BJ (cell line): ENCODE results near the gene OSGIN1. TPM values are rescaled to one million over a fixed set of nuclear protein-coding genes. Genes with fewer than 3 reads are reported as not detected.
A peak's percentile ranks its signal among the peaks of the same experiment; 100 is the strongest.

Source experiments
- CTCF ChIA-PET: fragments of 350-600 bp; formaldehyde crosslinking; extraction: SDS; loops from one replicate; lab custom pipeline; 2021; ENCODE audit warnings: antibody characterized with exemption, inconsistent platforms; lab: Yijun Ruan, JAX
- POLR2A ChIA-PET: fragments of 300-600 bp; sonication (Branson Sonifier 250); formaldehyde crosslinking; extraction: SDS; loops from one replicate; lab custom pipeline; 2021; ENCODE audit warnings: antibody characterized with exemption; lab: Charles Lee
- DNase-seq: peaks from one replicate; pipeline ENCODE4 v3.0.0-alpha.2; 2011; ENCODE audit warnings: low read depth
- H3K27me3 ChIP-seq: 2 replicates; pipeline ENCODE4 v1.6.0; 2011; ENCODE audit warnings: low read length; ENCODE audit not compliant: control insufficient read depth, insufficient read depth
- H3K36me3 ChIP-seq: 2 replicates; pipeline ENCODE4 v1.5.1; 2011; ENCODE audit warnings: low read length; ENCODE audit not compliant: control insufficient read depth, insufficient read depth
- H3K4me3 ChIP-seq: 2 replicates; pipeline ENCODE4 v1.5.1; 2011; ENCODE audit warnings: low read depth, mild to moderate bottlenecking, control low read depth, low read length
- polyA plus RNA-seq: library from polyadenylated mRNA; depleted of rRNA; stranded (reverse); fragments of >200 nt; gene quantifications from 2 replicates; pipeline ENCODE4 v1.2.3, GENCODE V29; 2011
- TF ChIP-seq, protein P1 (sequence below): IDR thresholded peaks from 2 replicates; pipeline ENCODE4 v1.5.1; 2011; ENCODE audit warnings: low read depth, mild to moderate bottlenecking, control low read depth, inconsistent platforms, low read length, moderate library complexity; ENCODE audit not compliant: insufficient read depth

OSGIN1 gene
- polyA plus RNA-seq, 1 experiment: 5.1 TPM

DNA sequence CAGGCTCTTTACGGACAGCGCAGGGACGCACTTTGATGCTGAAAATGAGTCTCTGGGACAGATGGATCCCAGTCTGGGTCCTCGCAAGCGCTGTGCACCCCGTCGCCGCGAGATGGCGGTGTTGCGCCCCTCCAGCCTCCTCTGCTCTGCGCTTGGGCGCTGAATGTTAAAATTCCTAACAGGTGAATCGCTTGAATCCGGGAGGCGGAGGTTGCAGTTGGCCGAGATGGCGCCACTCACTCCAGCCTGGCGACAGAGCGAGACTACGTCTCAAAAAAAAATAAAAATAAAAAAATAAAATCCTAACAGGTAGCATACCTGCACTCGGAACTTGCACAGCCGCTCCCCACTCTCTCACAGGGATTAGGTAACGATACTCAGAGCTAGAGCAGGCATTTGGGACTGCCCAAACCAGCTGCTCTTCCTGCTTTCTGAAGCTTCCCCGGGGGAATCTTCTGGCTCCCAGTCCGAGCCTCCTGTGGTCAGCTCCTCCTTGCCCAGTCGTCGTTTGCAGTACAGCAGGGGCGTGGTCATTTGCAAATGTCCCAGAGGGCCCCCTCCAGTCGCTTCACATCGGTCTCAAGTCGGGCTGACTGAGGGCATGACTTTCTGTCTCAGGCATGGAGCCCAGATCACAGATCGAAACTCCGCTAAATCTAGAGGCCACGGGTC lies 26.2 kb upstream of the OSGIN1 start:
- Histone ChIP-seq H3K36me3 (no peaks in the 10 kb centered on the region), H3K4me3 (no peak overlapping the region), H3K27me3 (no peaks in the 10 kb centered on the region)
- peak; percentile 7 for DNase-seq
- TF ChIP-seq, protein P1, sequence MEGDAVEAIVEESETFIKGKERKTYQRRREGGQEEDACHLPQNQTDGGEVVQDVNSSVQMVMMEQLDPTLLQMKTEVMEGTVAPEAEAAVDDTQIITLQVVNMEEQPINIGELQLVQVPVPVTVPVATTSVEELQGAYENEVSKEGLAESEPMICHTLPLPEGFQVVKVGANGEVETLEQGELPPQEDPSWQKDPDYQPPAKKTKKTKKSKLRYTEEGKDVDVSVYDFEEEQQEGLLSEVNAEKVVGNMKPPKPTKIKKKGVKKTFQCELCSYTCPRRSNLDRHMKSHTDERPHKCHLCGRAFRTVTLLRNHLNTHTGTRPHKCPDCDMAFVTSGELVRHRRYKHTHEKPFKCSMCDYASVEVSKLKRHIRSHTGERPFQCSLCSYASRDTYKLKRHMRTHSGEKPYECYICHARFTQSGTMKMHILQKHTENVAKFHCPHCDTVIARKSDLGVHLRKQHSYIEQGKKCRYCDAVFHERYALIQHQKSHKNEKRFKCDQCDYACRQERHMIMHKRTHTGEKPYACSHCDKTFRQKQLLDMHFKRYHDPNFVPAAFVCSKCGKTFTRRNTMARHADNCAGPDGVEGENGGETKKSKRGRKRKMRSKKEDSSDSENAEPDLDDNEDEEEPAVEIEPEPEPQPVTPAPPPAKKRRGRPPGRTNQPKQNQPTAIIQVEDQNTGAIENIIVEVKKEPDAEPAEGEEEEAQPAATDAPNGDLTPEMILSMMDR: peak; percentile 99
- ChIA-PET CTCF (interaction anchor here (0.6 to 5.9 kb wide), 24 partner anchors 9 to 297 kb away, joined by 3 to 46 read pairs (median 4); partner anchors contain the start of genes MLYCD and OSGIN1), POLR2A (no interaction called here)

- Histone ChIP-seq H3K36me3 (no peaks in the 10 kb centered on the region), H3K4me3 (no peak overlapping the region), H3K27me3 (no peaks in the 10 kb centered on the region)
- TF ChIP-seq, protein P1: no peak
- POLR2A ChIA-PET: interaction anchor here (0.5 kb wide), 1 partner anchor 18 kb away, joined by 4 read pairs; no protein-coding TSS in a partner anchor
- CTCF ChIA-PET: interaction anchor here (1.0 to 5.9 kb wide), 11 partner anchors 8 to 138 kb away, joined by 3 to 46 read pairs (median 7); partner anchors contain the start of genes MLYCD and OSGIN1
- peak; percentile 19 for DNase-seq
Observed at GRCh38 chr16:83928341-83929055, 24.5 kb upstream of the OSGIN1 start.

DNA sequence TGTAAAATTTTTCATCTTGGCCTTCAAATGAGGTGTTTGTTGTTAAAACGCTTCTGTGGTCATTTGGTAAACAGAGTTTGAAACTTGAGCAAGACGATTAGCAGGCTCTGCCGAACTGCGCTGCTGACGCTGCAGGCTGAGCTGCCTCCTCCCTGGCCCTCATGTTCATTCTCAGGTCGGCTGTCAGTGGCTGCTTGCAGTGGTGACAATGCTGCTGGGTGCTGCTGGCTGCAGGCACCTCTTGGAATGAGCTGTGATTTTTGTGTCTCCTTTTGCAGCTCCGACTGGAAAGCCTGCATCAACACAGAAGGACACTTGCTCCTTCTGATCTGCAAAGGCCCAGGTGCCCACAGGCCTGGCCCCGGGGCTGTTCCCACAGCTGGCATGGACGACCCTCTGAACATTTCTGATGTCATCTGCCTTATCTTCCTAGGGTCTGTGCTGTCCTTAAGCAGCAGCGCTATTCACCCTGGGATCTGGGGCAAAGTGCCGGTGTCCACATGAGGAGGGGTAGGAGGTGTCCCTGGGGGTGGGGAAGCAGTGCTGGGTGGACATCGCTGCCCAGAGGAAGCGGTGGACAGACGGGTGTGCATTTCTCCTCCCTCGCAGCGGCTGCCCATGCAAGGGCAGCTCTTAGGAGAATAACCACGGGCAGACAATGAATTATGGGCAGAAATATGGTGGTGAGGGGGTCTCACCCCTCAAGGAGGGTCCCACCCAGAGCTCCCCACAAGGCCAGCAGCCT lies 23.1 kb upstream of the OSGIN1 start:
- POLR2A ChIA-PET: no interaction called here
- H3K4me3 ChIP-seq: no peak overlapping the region
- DNase-seq: no peak
- H3K36me3 ChIP-seq: no peaks in the 10 kb centered on the region
- H3K27me3 ChIP-seq: no peaks in the 10 kb centered on the region
- CTCF ChIA-PET: interaction anchor here (5.9 kb wide), 1 partner anchor 16 kb away, joined by 46 read pairs; no protein-coding TSS in a partner anchor
- TF ChIP-seq, protein P1: no peak

- TF ChIP-seq, protein P1: no peak
- Histone ChIP-seq H3K4me3 (no peak overlapping the region), H3K27me3 (no peaks in the 10 kb centered on the region), H3K36me3 (no peaks in the 10 kb centered on the region)
- ChIA-PET POLR2A (no interaction called here), CTCF (interaction anchor here (1.0 to 1.5 kb wide), 3 partner anchors 16 to 132 kb away, joined by 3 to 5 read pairs (median 3); no protein-coding TSS in a partner anchor)
- no peak for DNase-seq
Observed at GRCh38 chr16:83930730-83931500, 22.1 kb upstream of the OSGIN1 start.
